Measurements from ENCODE around the gene ARRDC2.

DNA sequence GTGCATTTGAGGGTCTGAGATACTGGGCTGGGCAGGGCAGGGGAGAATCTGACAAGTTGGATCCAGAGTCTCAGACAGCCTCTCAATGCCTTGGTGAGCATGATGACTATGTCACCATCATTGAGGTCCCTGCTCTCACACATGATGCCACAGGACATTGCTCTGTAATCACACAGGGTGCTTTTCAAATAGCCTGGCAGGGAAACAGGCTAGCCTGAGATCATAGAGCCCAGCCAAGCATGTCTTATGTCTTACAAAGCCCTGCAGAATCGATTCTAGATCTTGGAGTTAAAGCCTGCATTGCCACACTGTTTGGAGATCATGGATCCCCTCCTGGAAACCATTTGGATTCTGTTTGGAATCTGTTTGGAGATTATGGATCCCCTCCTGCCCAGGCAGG, 35.7 kb upstream of the ARRDC2 start:
- TF ChIP-seq U2AF2 (IDR thresholded peaks at IDR 0.05; ENCODE audit: low read depth, low read length) (no peak), MYC (CRISPR knock-in tag; IDR thresholded peaks at IDR 0.05; ENCODE audit: borderline replicate concordance) (no peak), FOXK2 (IDR thresholded peaks at IDR 0.05) (no peak)
- TF ChIP-seq, protein P1, sequence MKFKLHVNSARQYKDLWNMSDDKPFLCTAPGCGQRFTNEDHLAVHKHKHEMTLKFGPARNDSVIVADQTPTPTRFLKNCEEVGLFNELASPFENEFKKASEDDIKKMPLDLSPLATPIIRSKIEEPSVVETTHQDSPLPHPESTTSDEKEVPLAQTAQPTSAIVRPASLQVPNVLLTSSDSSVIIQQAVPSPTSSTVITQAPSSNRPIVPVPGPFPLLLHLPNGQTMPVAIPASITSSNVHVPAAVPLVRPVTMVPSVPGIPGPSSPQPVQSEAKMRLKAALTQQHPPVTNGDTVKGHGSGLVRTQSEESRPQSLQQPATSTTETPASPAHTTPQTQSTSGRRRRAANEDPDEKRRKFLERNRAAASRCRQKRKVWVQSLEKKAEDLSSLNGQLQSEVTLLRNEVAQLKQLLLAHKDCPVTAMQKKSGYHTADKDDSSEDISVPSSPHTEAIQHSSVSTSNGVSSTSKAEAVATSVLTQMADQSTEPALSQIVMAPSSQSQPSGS (CRISPR knock-in tag; IDR thresholded peaks at IDR 0.05), result no peak
